Neural cell (in vitro differentiated cells): Measurements from ENCODE around the gene HDDC3.

Experiments
- CTCF ChIP-seq: fragments of 450-650 bp; IDR thresholded peaks from 2 replicates; pipeline ENCODE4 v1.5.1; 2014; ENCODE audit warnings: antibody characterized with exemption, mild to moderate bottlenecking, moderate library complexity; ENCODE audit not compliant: poor library complexity, severe bottlenecking
- EP300 ChIP-seq: fragments of 450-650 bp; conservative IDR thresholded peaks from 2 replicates; pipeline ENCODE4 v1.6.1; 2014; ENCODE audit warnings: antibody characterized with exemption, mild to moderate bottlenecking, moderate library complexity; ENCODE audit not compliant: poor library complexity, severe bottlenecking
- EZH2 ChIP-seq: fragments of 200-600, 300-800 bp; shearing (Covaris generic), sonication (generic); IDR thresholded peaks from 2 replicates; pipeline ENCODE4 v1.6.1; 2014; ENCODE audit warnings: antibody characterized with exemption, low read length, borderline replicate concordance, mild to moderate bottlenecking; ENCODE audit not compliant: insufficient read depth, poor library complexity, severe bottlenecking
- MXI1 ChIP-seq: fragments of 450-650 bp; conservative IDR thresholded peaks from 2 replicates; pipeline ENCODE4 v1.6.1; 2014; ENCODE audit warnings: antibody characterized with exemption, mild to moderate bottlenecking; ENCODE audit not compliant: poor library complexity, severe bottlenecking
- POLR2AphosphoS5 ChIP-seq: IDR thresholded peaks from 2 replicates; pipeline ENCODE4 v1.6.1; 2012
- RAD21 ChIP-seq: fragments of 450-650 bp; conservative IDR thresholded peaks from 2 replicates; pipeline ENCODE4 v1.6.1; 2014; ENCODE audit warnings: antibody characterized with exemption, mild to moderate bottlenecking, moderate library complexity
- REST ChIP-seq: IDR thresholded peaks from 2 replicates; pipeline ENCODE4 v1.6.1; 2012; ENCODE audit warnings: borderline replicate concordance
- SMC3 ChIP-seq: fragments of 450-650 bp; conservative IDR thresholded peaks from 2 replicates; pipeline ENCODE4 v1.6.1; 2014; ENCODE audit warnings: antibody characterized with exemption, mild to moderate bottlenecking, moderate library complexity; ENCODE audit not compliant: poor library complexity
- TAF1 ChIP-seq: IDR thresholded peaks from 2 replicates; pipeline ENCODE4 v1.6.1; 2012; ENCODE audit warnings: low read depth

- TF ChIP-seq POLR2AphosphoS5 (no peak), CTCF (no peak), RAD21 (no peak), SMC3 (no peak), EZH2 (no peak), EP300 (no peak), TAF1 (no peak), REST (no peak), MXI1 (no peak)
Measured at GRCh38 chr15:90917569-90917968, 14.8 kb downstream of the HDDC3 start.
